MM.1S (cell line): Measurements from ENCODE around the gene ASCL2.

Experiments used
- DNase-seq: peaks from one replicate; pipeline ENCODE4 v3.0.0-alpha.2; 2015
- H2AFZ ChIP-seq: fragments of 300-600 bp; sonication (generic); 2 replicates; pipeline ENCODE4 v1.6.0; 2016; ENCODE audit warnings: antibody characterized with exemption, low read length
- H3F3A ChIP-seq: fragments of 300-600 bp; sonication (generic); 2 replicates; pipeline ENCODE4 v1.6.1; 2016; ENCODE audit warnings: mild to moderate bottlenecking, antibody characterized with exemption, low read length, moderate library complexity, mixed read lengths; ENCODE audit not compliant: insufficient read depth
- H3K27ac ChIP-seq: fragments of 300-600 bp; sonication (generic); 2 replicates; pipeline ENCODE4 v1.5.1; 2016; ENCODE audit warnings: mild to moderate bottlenecking, low read length
- H3K27me3 ChIP-seq: fragments of 300-600 bp; sonication (generic); replicated peaks from 2 replicates; pipeline ENCODE4 v1.6.0; 2016; ENCODE audit warnings: low read length; ENCODE audit not compliant: insufficient read depth
- H3K36me3 ChIP-seq: fragments of 300-600 bp; sonication (generic); replicated peaks from 2 replicates; pipeline ENCODE4 v1.6.1; 2016; ENCODE audit warnings: mild to moderate bottlenecking, low read length, mixed read lengths; ENCODE audit not compliant: insufficient read depth
- H3K4me1 ChIP-seq: fragments of 300-600 bp; sonication (generic); 2 replicates; pipeline ENCODE4 v1.6.1; 2016; ENCODE audit warnings: low read length, mixed read lengths
- H3K4me2 ChIP-seq: fragments of 300-600 bp; sonication (generic); 2 replicates; pipeline ENCODE4 v1.6.0; 2016; ENCODE audit warnings: low read depth, low read length
- H3K4me3 ChIP-seq: fragments of 300-600 bp; sonication (generic); 2 replicates; pipeline ENCODE4 v1.5.1; 2016; ENCODE audit warnings: low read length, mixed read lengths
- H3K79me2 ChIP-seq: fragments of 300-600 bp; sonication (generic); 2 replicates; pipeline ENCODE4 v1.6.1; 2016; ENCODE audit warnings: mixed run types, low read length, mixed read lengths
- H3K9ac ChIP-seq: fragments of 300-600 bp; sonication (generic); 2 replicates; pipeline ENCODE4 v1.6.1; 2016; ENCODE audit warnings: low read length, mixed read lengths
- H3K9me2 ChIP-seq: fragments of 300-600 bp; sonication (generic); replicated peaks from 2 replicates; pipeline ENCODE4 v1.6.1; 2016; ENCODE audit warnings: mild to moderate bottlenecking, low read length, mixed read lengths; ENCODE audit not compliant: insufficient read depth
- H3K9me3 ChIP-seq: fragments of 300-600 bp; sonication (generic); replicated peaks from 2 replicates; pipeline ENCODE4 v1.6.1; 2016; ENCODE audit warnings: mild to moderate bottlenecking, low read length, mixed read lengths; ENCODE audit not compliant: insufficient read depth
- H4K20me1 ChIP-seq: fragments of 300-600 bp; sonication (generic); 2 replicates; pipeline ENCODE4 v1.6.1; 2016; ENCODE audit warnings: mild to moderate bottlenecking, low read length, moderate library complexity, mixed read lengths; ENCODE audit not compliant: insufficient read depth
- CTCF ChIP-seq: fragments of 300-600 bp; sonication (generic); IDR thresholded peaks from 2 replicates; pipeline ENCODE4 v1.5.1; 2016; ENCODE audit warnings: antibody characterized with exemption, low read length, mixed read lengths
- EZH2 ChIP-seq: fragments of 300-600 bp; sonication (generic); optimal IDR thresholded peaks from 2 replicates; pipeline ENCODE3; 2017; ENCODE audit warnings: low read depth, mild to moderate bottlenecking, antibody characterized with exemption, low read length, mixed read lengths
- EZH2phosphoT487 ChIP-seq: fragments of 300-600 bp; sonication (generic); IDR thresholded peaks from 2 replicates; pipeline ENCODE4 v1.6.1; 2018; ENCODE audit warnings: antibody characterized with exemption, low read length

Gene ASCL2

DNA sequence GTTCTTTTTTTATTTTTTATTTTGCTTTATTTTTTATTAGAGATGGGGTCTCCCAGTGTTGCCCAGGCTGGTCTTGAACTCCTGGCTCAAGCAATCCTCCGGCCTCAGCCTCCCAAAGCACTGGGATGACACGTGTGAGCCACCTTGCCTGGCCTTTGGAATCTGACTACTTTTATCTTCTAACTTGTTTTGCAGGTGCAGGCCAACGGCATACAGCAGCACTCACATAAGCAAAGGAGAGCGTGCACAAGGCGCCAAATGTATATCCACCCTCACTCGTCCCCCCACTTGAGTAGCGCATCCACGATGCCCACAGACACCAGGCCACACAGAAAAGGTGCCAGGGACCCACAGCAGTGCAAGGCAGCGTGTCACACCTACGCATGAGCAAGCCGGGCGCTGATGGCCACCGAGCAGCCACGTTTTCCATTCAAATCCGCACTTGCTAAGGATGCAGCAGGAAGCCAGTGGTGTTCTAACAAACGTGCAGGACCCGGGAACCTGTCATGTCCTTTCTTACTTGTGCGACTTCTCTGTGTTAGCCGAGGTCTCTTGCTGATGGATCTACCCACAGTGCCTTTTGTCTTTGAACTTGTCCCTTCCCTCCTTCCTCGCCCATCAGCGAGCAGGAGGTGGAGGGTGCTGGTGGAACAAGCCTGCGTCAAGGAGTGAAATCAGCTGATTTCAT lies 5.9 kb downstream of the ASCL2 start:
- Histone ChIP-seq H4K20me1 (no peaks in the 10 kb centered on the region), H3K9me3 (no peaks in the 10 kb centered on the region), H3K27ac (no peak overlapping the region), H3K27me3 (peaks cover 80% of the 10 kb centered on the region), H3K4me3 (no peak overlapping the region), H3K4me1 (peaks cover 7% of the 10 kb centered on the region; the same call in 1 of the 2 replicates), H3K9ac (no peak overlapping the region), H3K79me2 (no peaks in the 10 kb centered on the region), H3F3A (peaks cover 5% of the 10 kb centered on the region; the same call in 1 of the 2 replicates), H3K9me2 (no peaks in the 10 kb centered on the region), H3K36me3 (no peaks in the 10 kb centered on the region), H3K4me2 (no peak overlapping the region), H2AFZ (no peak overlapping the region)
- no peak for DNase-seq
- TF ChIP-seq CTCF (no peak), EZH2phosphoT487 (no peak), EZH2 (no peak)

- Histone ChIP-seq H3F3A (peaks cover 5% of the 10 kb centered on the region; the same call in 1 of the 2 replicates), H4K20me1 (no peaks in the 10 kb centered on the region), H3K4me2 (no peak overlapping the region), H3K27me3 (peaks cover 87% of the 10 kb centered on the region), H3K9ac (no peak overlapping the region), H3K9me3 (no peaks in the 10 kb centered on the region), H3K36me3 (no peaks in the 10 kb centered on the region), H3K4me3 (no peak overlapping the region), H3K9me2 (no peaks in the 10 kb centered on the region), H3K79me2 (no peaks in the 10 kb centered on the region), H2AFZ (no peak overlapping the region), H3K4me1 (peaks cover 7% of the 10 kb centered on the region; the same call in 1 of the 2 replicates), H3K27ac (no peak overlapping the region)
- no peak for DNase-seq
- TF ChIP-seq EZH2: no peak
- no peak for TF ChIP-seq EZH2phosphoT487
- no peak for TF ChIP-seq CTCF
These were observed 6.5 kb downstream of the ASCL2 start for GRCh38 chr11:2263724-2264360.

GRCh38 chr11:2263071-2263565 lies 7.3 kb downstream of the ASCL2 start:
- Histone ChIP-seq H3K4me1 (peaks cover 7% of the 10 kb centered on the region; the same call in 1 of the 2 replicates), H3F3A (peaks cover 5% of the 10 kb centered on the region; the same call in 1 of the 2 replicates), H4K20me1 (no peaks in the 10 kb centered on the region), H3K4me3 (no peak overlapping the region), H2AFZ (no peak overlapping the region), H3K9me2 (no peaks in the 10 kb centered on the region), H3K27ac (no peak overlapping the region), H3K27me3 (peaks cover 89% of the 10 kb centered on the region), H3K36me3 (no peaks in the 10 kb centered on the region), H3K9ac (no peak overlapping the region), H3K9me3 (no peaks in the 10 kb centered on the region), H3K79me2 (no peaks in the 10 kb centered on the region), H3K4me2 (no peak overlapping the region)
- DNase-seq: no peak
- TF ChIP-seq CTCF (no peak), EZH2phosphoT487 (no peak), EZH2 (no peak)
